ENCODE results near the gene TGFB3.

Gene TGFB3

DNA sequence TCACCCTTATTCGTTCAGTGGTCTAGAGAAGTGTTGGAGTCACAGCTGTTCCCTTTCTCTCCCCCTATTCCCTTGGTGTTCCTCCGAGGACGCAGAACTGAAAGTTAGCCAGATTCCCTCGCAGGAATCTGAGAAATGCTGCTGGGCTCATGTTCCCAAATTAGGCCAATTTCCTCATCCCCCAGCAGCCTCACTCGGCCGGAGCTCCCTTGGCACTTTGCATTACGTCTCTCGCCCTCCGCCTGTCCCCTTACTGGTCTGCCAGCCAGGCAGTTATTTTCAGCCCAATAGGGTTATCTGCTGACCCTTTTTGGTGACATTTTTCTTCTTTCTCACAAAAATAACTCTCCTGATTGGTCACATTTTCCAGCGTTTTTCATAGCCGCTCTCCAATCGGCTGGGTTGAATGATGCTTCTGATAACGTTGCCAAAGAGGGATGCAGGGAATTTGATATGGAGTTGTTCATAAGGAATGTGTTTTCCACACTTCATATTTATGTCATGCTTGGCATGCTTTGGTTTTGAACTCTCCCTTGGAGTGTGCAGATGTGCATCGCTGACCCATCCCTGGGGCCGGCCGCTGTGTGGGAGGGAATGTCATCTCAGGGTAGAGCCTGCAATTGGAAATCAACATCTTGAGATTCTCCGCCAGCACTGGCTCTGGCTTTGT lies 13.7 kb upstream of the TGFB3 start:
- Histone ChIP-seq H3K4me1 (ENCODE audit: low read length) (no peaks in the 10 kb centered on the region), H3K36me3 (replicated peaks; ENCODE audit: insufficient read depth, low read length) (no peaks in the 10 kb centered on the region), H4K20me1 (ENCODE audit: insufficient read depth, low read length) (no peaks in the 10 kb centered on the region), H3K9me3 (replicated peaks; ENCODE audit: insufficient read depth, low read length) (no peaks in the 10 kb centered on the region), H2AFZ (ENCODE audit: low read length) (no peak overlapping the region), H3K4me3 (ENCODE audit: low read length) (no peak overlapping the region), H3F3A (ENCODE audit: insufficient read depth, low read length) (no peaks in the 10 kb centered on the region), H3K4me2 (ENCODE audit: low read depth, low read length) (no peak overlapping the region), H3K27ac (ENCODE audit: low read length) (no peak overlapping the region), H3K9ac (ENCODE audit: low read length) (no peak overlapping the region), H3K9me2 (replicated peaks; ENCODE audit: insufficient read depth, low read length) (no peaks in the 10 kb centered on the region), H3K79me2 (ENCODE audit: low read length) (no peaks in the 10 kb centered on the region), H3K27me3 (replicated peaks; ENCODE audit: insufficient read depth, low read length) (no peaks in the 10 kb centered on the region)
- DNase-seq: no peak
- TF ChIP-seq, protein P1, sequence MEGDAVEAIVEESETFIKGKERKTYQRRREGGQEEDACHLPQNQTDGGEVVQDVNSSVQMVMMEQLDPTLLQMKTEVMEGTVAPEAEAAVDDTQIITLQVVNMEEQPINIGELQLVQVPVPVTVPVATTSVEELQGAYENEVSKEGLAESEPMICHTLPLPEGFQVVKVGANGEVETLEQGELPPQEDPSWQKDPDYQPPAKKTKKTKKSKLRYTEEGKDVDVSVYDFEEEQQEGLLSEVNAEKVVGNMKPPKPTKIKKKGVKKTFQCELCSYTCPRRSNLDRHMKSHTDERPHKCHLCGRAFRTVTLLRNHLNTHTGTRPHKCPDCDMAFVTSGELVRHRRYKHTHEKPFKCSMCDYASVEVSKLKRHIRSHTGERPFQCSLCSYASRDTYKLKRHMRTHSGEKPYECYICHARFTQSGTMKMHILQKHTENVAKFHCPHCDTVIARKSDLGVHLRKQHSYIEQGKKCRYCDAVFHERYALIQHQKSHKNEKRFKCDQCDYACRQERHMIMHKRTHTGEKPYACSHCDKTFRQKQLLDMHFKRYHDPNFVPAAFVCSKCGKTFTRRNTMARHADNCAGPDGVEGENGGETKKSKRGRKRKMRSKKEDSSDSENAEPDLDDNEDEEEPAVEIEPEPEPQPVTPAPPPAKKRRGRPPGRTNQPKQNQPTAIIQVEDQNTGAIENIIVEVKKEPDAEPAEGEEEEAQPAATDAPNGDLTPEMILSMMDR (IDR thresholded peaks at IDR 0.05; ENCODE audit: low read length): no peak
- TF ChIP-seq EZH2 (optimal IDR thresholded peaks at IDR 0.05; ENCODE audit: low read depth, low read length) (no peak), EZH2phosphoT487 (IDR thresholded peaks at IDR 0.05; ENCODE audit: low read length) (no peak)

GRCh38 chr14:75993567-75994041 lies 11.8 kb upstream of the TGFB3 start:
- Histone ChIP-seq H3F3A (ENCODE audit: insufficient read depth, low read length) (no peaks in the 10 kb centered on the region), H3K9ac (ENCODE audit: low read length) (no peak overlapping the region), H3K4me2 (ENCODE audit: low read depth, low read length) (no peak overlapping the region), H2AFZ (ENCODE audit: low read length) (no peak overlapping the region), H3K9me2 (replicated peaks; ENCODE audit: insufficient read depth, low read length) (no peaks in the 10 kb centered on the region), H3K27me3 (replicated peaks; ENCODE audit: insufficient read depth, low read length) (no peaks in the 10 kb centered on the region), H3K4me3 (ENCODE audit: low read length) (no peak overlapping the region), H4K20me1 (ENCODE audit: insufficient read depth, low read length) (no peaks in the 10 kb centered on the region), H3K4me1 (ENCODE audit: low read length) (no peaks in the 10 kb centered on the region), H3K36me3 (replicated peaks; ENCODE audit: insufficient read depth, low read length) (no peaks in the 10 kb centered on the region), H3K27ac (ENCODE audit: low read length) (no peak overlapping the region), H3K79me2 (ENCODE audit: low read length) (no peaks in the 10 kb centered on the region), H3K9me3 (replicated peaks; ENCODE audit: insufficient read depth, low read length) (no peaks in the 10 kb centered on the region)
- no peak for DNase-seq
- no peak for TF ChIP-seq EZH2 (optimal IDR thresholded peaks at IDR 0.05; ENCODE audit: low read depth, low read length)
- TF ChIP-seq EZH2phosphoT487 (IDR thresholded peaks at IDR 0.05; ENCODE audit: low read length): no peak
- TF ChIP-seq, protein P1 (IDR thresholded peaks at IDR 0.05; ENCODE audit: low read length): no peak

- Histone ChIP-seq H3K36me3 (replicated peaks; ENCODE audit: insufficient read depth, low read length) (no peaks in the 10 kb centered on the region), H3K9ac (ENCODE audit: low read length) (no peak overlapping the region), H3K4me3 (ENCODE audit: low read length) (no peak overlapping the region), H3K27me3 (replicated peaks; ENCODE audit: insufficient read depth, low read length) (no peaks in the 10 kb centered on the region), H2AFZ (ENCODE audit: low read length) (no peak overlapping the region), H3K4me2 (ENCODE audit: low read depth, low read length) (no peak overlapping the region), H3K9me2 (replicated peaks; ENCODE audit: insufficient read depth, low read length) (no peaks in the 10 kb centered on the region), H3K27ac (ENCODE audit: low read length) (no peak overlapping the region), H3K9me3 (replicated peaks; ENCODE audit: insufficient read depth, low read length) (no peaks in the 10 kb centered on the region), H3K79me2 (ENCODE audit: low read length) (no peaks in the 10 kb centered on the region), H3K4me1 (ENCODE audit: low read length) (no peaks in the 10 kb centered on the region), H4K20me1 (ENCODE audit: insufficient read depth, low read length) (no peaks in the 10 kb centered on the region), H3F3A (ENCODE audit: insufficient read depth, low read length) (no peaks in the 10 kb centered on the region)
- no peak for TF ChIP-seq EZH2 (optimal IDR thresholded peaks at IDR 0.05; ENCODE audit: low read depth, low read length)
- TF ChIP-seq, protein P1 (IDR thresholded peaks at IDR 0.05; ENCODE audit: low read length): no peak
- TF ChIP-seq EZH2phosphoT487 (IDR thresholded peaks at IDR 0.05; ENCODE audit: low read length): no peak
- DNase-seq: no peak
Observed at GRCh38 chr14:75991753-75992152, 10.0 kb upstream of the TGFB3 start.
